WTC11 (cell line): ENCODE results near the gene TMED10.

ENCODE experiments used
- FOXK1 ChIP-seq: sonication (generic); formaldehyde crosslinking; IDR thresholded peaks from 2 replicates; pipeline ENCODE4 v1.8.0; 2022; ENCODE audit warnings: mild to moderate bottlenecking, moderate library complexity, missing genetic modification reagents
- SMAD3 ChIP-seq: sonication (generic); formaldehyde crosslinking; IDR thresholded peaks from 2 replicates; pipeline ENCODE4 v1.8.0; 2022; ENCODE audit warnings: missing genetic modification reagents, mild to moderate bottlenecking, borderline replicate concordance
- TF ChIP-seq, protein P1 (sequence below): fragments of 200-600 bp; IDR thresholded peaks from 2 replicates; pipeline ENCODE4 v1.8.0; 2022; ENCODE audit warnings: antibody characterized with exemption

- TF ChIP-seq, protein P1, sequence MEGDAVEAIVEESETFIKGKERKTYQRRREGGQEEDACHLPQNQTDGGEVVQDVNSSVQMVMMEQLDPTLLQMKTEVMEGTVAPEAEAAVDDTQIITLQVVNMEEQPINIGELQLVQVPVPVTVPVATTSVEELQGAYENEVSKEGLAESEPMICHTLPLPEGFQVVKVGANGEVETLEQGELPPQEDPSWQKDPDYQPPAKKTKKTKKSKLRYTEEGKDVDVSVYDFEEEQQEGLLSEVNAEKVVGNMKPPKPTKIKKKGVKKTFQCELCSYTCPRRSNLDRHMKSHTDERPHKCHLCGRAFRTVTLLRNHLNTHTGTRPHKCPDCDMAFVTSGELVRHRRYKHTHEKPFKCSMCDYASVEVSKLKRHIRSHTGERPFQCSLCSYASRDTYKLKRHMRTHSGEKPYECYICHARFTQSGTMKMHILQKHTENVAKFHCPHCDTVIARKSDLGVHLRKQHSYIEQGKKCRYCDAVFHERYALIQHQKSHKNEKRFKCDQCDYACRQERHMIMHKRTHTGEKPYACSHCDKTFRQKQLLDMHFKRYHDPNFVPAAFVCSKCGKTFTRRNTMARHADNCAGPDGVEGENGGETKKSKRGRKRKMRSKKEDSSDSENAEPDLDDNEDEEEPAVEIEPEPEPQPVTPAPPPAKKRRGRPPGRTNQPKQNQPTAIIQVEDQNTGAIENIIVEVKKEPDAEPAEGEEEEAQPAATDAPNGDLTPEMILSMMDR, result no peak
- TF ChIP-seq FOXK1 (CRISPR knock-in tag), result no peak
- no peak for TF ChIP-seq SMAD3 (CRISPR knock-in tag)
These were observed 47.8 kb downstream of the TMED10 start for GRCh38 chr14:75128596-75128990.
